Fibroblast of skin of scalp (primary cell): ENCODE measurements around the gene ADAMTSL5.

Experiments
- DNase-seq: peaks from one replicate; pipeline ENCODE4 v3.0.0-alpha.2; 2013

ADAMTSL5 gene

GRCh38 chr19:1465191-1466016, 47.4 kb downstream of the ADAMTSL5 start:
- DNase-seq: peak; percentile 53

DNA sequence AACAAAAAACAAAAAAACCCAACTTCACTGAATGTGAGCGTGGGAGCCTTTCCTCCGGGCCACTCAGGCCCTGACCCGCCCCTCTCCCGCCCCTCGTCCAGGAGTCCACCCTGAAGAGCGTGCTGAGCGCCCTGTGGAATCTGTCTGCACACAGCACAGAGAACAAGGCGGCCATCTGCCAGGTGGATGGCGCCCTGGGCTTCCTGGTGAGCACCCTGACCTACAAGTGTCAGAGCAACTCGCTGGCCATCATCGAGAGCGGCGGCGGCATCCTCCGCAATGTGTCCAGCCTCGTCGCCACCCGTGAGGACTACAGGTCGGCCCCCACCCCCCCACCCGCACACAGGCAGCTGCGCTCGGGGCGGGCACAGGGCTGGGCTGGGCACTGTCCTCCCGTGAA, 51.0 kb downstream of the ADAMTSL5 start:
- DNase-seq: no peak

DNA sequence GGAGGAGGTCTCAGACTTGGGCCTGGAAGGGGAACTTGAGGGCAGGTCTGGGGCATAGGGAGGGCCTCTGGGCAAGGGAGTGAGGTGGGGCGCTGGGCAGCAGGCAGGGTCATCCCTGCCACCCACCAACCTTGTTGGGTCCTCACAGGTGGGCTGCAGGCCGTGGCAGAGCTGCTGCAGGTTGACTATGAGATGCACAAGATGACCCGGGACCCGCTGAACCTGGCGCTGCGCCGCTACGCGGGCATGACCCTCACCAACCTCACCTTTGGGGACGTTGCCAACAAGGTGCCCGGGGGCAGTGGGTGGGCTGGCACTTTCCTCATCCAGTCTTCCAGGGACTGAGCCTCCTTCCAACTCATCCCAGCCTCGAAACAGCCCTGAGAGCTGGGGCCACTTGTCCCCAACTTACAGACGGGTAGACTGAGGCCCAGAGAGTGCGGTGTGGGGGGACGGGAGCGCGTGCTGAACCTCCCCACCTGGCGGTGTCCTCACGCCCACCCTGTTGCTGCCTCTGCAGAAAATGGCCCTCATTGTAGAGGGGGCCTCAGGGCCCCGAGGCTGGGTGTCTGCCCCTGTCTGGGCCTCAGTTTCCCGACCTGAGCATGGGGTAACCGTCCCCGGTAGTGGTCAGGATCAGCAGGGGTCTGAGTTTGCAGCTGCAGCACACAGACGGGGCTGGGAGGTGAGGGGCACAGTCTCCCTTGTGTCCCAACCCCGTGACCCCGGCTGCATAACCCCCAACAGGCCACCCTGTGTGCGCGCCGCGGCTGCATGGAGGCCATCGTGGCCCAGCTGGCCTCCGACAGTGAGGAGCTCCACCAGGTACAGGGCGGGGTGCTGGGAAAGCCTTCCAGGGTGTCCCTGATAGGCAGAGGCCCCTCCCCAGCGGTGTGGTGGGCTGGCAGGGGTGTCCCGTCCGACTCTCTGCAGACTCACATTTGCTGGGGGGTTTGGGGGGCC, 52.5 kb downstream of the ADAMTSL5 start:
- DNase-seq: no peak

DNA sequence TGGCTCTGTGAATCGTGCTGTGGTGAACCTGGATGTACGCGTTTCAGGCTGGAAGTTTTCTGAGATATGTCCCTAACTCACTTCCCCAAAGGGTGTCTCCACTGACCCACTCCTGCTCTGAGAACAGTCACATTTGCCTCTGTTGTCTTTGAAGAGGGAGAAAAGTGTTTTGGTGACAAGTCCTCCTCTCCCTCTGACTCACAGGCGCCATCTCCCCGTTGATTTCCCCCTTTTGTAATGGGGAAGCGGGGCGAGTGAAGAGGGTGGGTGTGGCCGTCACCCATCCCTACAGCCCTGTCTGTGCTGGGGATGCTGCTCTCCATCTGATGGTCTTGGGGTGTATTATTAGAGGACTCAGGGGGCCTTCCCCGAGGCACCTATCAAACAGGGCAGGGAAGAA, 53.3 kb downstream of the ADAMTSL5 start:
- DNase-seq: no peak

DNA sequence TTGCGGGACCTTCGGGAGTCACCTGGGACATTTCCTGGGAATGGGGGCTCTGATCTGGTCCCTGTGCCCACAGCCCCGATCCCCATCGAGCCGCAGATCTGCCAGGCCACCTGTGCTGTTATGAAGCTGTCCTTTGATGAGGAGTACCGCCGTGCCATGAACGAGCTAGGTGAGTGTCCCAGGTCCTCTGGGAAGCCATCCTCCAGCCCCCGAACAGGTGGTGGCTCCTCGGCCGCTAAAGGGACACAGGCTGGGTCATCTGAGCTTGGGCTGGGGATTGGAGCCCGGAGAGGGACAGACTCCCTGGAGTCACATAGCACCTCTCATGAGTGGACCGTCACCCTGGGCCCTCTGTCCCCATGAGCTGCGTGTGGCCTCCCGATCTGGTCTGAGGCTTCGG, 54.9 kb downstream of the ADAMTSL5 start:
- no peak for DNase-seq

- DNase-seq: no peak
Measured at GRCh38 chr19:1457031-1457739, 55.6 kb downstream of the ADAMTSL5 start.

GRCh38 chr19:1456121-1456900, 56.5 kb downstream of the ADAMTSL5 start:
- no peak for DNase-seq

DNA sequence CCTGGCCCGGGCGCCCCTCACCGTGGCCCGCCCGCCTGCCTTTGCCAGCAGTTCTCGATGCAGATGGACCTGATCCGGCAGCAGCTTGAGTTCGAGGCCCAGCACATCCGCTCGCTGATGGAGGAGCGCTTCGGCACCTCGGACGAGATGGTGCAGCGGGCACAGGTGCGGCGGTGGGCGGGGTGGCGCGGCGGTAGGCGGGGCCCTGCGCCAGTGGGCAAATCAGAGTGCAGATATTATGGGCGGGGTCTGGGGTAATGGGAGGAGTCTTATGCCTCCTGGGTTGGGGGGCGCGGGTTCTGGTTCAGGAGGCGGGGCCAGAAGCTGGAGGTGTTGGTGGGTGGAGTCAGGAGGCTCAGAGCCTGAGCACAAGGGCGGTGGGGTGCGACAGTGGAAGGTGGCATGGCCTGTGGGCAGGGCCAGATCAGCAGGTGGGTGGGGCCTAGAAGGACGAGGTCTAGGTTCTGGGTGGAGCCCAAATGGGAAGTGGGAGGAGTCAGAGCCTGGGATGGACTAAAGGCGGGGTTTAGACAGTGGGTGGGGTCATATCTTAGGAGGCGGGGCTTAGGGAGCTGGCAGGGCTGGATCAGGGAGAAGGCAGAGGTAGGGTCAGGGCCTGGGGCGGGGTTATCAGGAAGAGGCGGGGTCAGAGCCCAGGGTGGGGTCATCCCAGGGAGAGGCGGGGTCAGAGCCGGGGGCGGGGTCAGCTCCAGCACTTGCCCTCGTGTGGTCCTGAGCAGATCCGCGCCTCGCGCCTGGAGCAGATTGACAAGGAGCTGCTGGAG, 57.3 kb downstream of the ADAMTSL5 start:
- DNase-seq: peak; percentile 52
